DND-41 (cell line): ENCODE data around the gene GABRA4.

ENCODE experiments used
- CTCF ChIP-seq: IDR thresholded peaks from 2 replicates; pipeline ENCODE4 v1.5.1; 2012; ENCODE audit warnings: borderline replicate concordance, low read length, moderate library complexity, mild to moderate bottlenecking; ENCODE audit not compliant: poor library complexity, severe bottlenecking; ENCODE audit errors: extremely low read depth
- EZH2 ChIP-seq: IDR thresholded peaks from 3 replicates; pipeline ENCODE4 v1.6.1; 2012; ENCODE audit warnings: borderline replicate concordance, low read depth, mild to moderate bottlenecking, moderate library complexity, low read length, inconsistent platforms; ENCODE audit not compliant: severe bottlenecking

- TF ChIP-seq CTCF (no peak), EZH2 (no peak)
These were observed 68.4 kb downstream of the GABRA4 start for GRCh38 chr4:46924789-46925529.
